ENCODE measurements around the gene IGF2BP1. TPM values are rescaled to one million over a fixed set of nuclear protein-coding genes. Genes with fewer than 3 reads are reported as not detected.

IGF2BP1 gene
- total RNA-seq, 1 experiment from 2014 or later = 434 TPM

GRCh38 chr17:49074851-49075540 is 77.8 kb downstream of the IGF2BP1 start:
- H2BK5ac ChIP-seq (ENCODE audit: insufficient read length, low read length) = no peak overlapping the region
- no peaks in the 10 kb centered on the region for H3K27me3 ChIP-seq (ENCODE audit: insufficient read depth, low read length)
- H3T11ph ChIP-seq (ENCODE audit: low read length) = no peak overlapping the region
- peaks cover 0 to 8% of the 10 kb centered on the region in 2 experiments; a peak in 3 of 5 replicates for H3K9me3 Mint-ChIP-seq
- no peak overlapping the region for H2AFZ ChIP-seq (ENCODE audit: low read length)
- H3K36me3 Mint-ChIP-seq (ENCODE audit: insufficient read depth in 1 of 3, low read depth in 3 of 3) = peaks cover 0 to 7% (median 3%) of the 10 kb centered on the region in 3 experiments; a peak in 3 of 7 replicates
- no peak overlapping the region for H4K91ac ChIP-seq (ENCODE audit: insufficient read length, low read depth, low read length)
- H4K8ac ChIP-seq (replicated peaks; ENCODE audit: insufficient read length, low read depth, low read length) = no peak overlapping the region
- DNase-seq = no peak
- no peak overlapping the region for H2BK20ac ChIP-seq (ENCODE audit: low read depth, low read length, poor library complexity, severe bottlenecking)
- H4K5ac ChIP-seq (ENCODE audit: insufficient read length, low read depth, low read length) = no peak overlapping the region
- no peak overlapping the region for H3K56ac ChIP-seq (ENCODE audit: insufficient read length, low read depth, low read length)
- H2AK5ac ChIP-seq (ENCODE audit: insufficient read length, low read length) = no peak overlapping the region
- TF ChIP-seq CTCF (conservative IDR thresholded peaks at IDR 0.05) = no peak
- no peaks in the 10 kb centered on the region for H3K9me3 ChIP-seq (ENCODE audit: control insufficient read depth, low read depth, low read length)
- H3K27ac ChIP-seq (ENCODE audit: insufficient read length, low read depth, low read length) = no peak overlapping the region
- H3K27me3 Mint-ChIP-seq (ENCODE audit: low read depth) = peaks cover 16% of the 10 kb centered on the region
- no peaks in the 10 kb centered on the region for H4K20me1 ChIP-seq (ENCODE audit: control insufficient read depth, insufficient read depth, insufficient read length)
- H3K4me2 ChIP-seq (ENCODE audit: insufficient read depth, insufficient read length, low read length) = no peak overlapping the region
- no peak overlapping the region for H3K18ac ChIP-seq (ENCODE audit: insufficient read length, low read depth, low read length)
- H3K23ac ChIP-seq (ENCODE audit: insufficient read length, low read depth, low read length) = no peak overlapping the region
- no peak overlapping the region for H2BK15ac ChIP-seq (ENCODE audit: low read depth, low read length)
- no peaks in the 10 kb centered on the region for H3K23me2 ChIP-seq (ENCODE audit: insufficient read length, low read depth, low read length, poor library complexity, severe bottlenecking)
- no CpG with 5 or more reads among the region's 3 CpGs for WGBS (ENCODE audit: extremely low coverage, insufficient read length, low lambda C conversion rate)
- H3K4me1 ChIP-seq (ENCODE audit: insufficient read depth, low read length) = no peaks in the 10 kb centered on the region
- no peaks in the 10 kb centered on the region for H3K79me1 ChIP-seq (ENCODE audit: insufficient read depth, low read depth, low read length, poor library complexity, severe bottlenecking)
- no peak overlapping the region for H3K14ac ChIP-seq (ENCODE audit: insufficient read depth, low read length)
- H3K9ac ChIP-seq (ENCODE audit: extremely low read depth, insufficient read length, low read length) = no peak overlapping the region
- H3K79me2 ChIP-seq (ENCODE audit: insufficient read depth, low read length) = no peaks in the 10 kb centered on the region
- no peak overlapping the region for H3K4me3 Mint-ChIP-seq
- no peak overlapping the region for H2BK120ac ChIP-seq (ENCODE audit: low read depth, low read length, poor library complexity, severe bottlenecking)
- no peak overlapping the region for H3K4ac ChIP-seq (ENCODE audit: low read depth, low read length)
- H3K4me1 Mint-ChIP-seq = peaks cover 14 to 19% of the 10 kb centered on the region in 2 experiments
- H2BK12ac ChIP-seq (ENCODE audit: insufficient read length, low read depth, low read length) = no peak overlapping the region
- H3K27ac Mint-ChIP-seq = no peak overlapping the region

Data from H9 (cell line).